Skeletal muscle tissue (tissue), 4 donors: ENCODE data around the gene ZNF543. TPM values are rescaled to one million over a fixed set of nuclear protein-coding genes. Genes with fewer than 3 reads are reported as not detected.

Experiments used
- H3K27ac ChIP-seq: one replicate; pipeline ENCODE4 v1.7.0; 2013; ENCODE audit warnings: mild to moderate bottlenecking, low read depth, low read length, inconsistent platforms
- H3K27me3 ChIP-seq, 3 donors: one replicate each; pipeline ENCODE4 v1.7.0; 2013; ENCODE audit warnings: low read length in 3 of 3; ENCODE audit not compliant: control insufficient read depth in 3 of 3, insufficient read depth in 3 of 3
- H3K36me3 ChIP-seq, 3 donors: one replicate each; pipeline ENCODE4 v1.7.0; 2013; ENCODE audit warnings: low read length in 3 of 3; ENCODE audit not compliant: control insufficient read depth in 3 of 3, insufficient read depth in 3 of 3
- H3K4me1 ChIP-seq, 3 donors: one replicate each; pipeline ENCODE4 v1.7.0; 2013; ENCODE audit warnings: low read length in 3 of 3, mild to moderate bottlenecking in 3 of 3; ENCODE audit not compliant: control insufficient read depth in 3 of 3, insufficient read depth in 3 of 3
- H3K4me3 ChIP-seq, 3 donors: one replicate each; pipeline ENCODE4 v1.7.0; 2013; ENCODE audit warnings: low read length in 3 of 3
- H3K9ac ChIP-seq, 3 donors: one replicate each; pipeline ENCODE4 v1.7.0; 2013; ENCODE audit warnings: low read length in 3 of 3, mild to moderate bottlenecking in 3 of 3, moderate library complexity in 2 of 3, low read depth in 1 of 3
- H3K9me3 ChIP-seq, 3 donors: one replicate each; pipeline ENCODE4 v1.7.0; 2013; ENCODE audit warnings: low read length in 3 of 3; ENCODE audit not compliant: control insufficient read depth in 3 of 3
- total RNA-seq: library from RNA; depleted of rRNA; stranded (reverse); fragments of >200 nt; gene quantifications from one replicate; pipeline ENCODE4 v1.2.3, GENCODE V29; 2014
- donor health status: Osteomylitis.

ZNF543 gene
- total RNA-seq, 1 donor from 2014 or later = 18.8 TPM

- Histone ChIP-seq H3K9me3 (peaks cover 0 to 5% (median 2%) of the 10 kb centered on the region in 3 donors), H3K4me3 (peak within 1 kb of the TSS; percentile 90 to 100 (median 93)), H3K27ac (peak within 1 kb of the TSS; percentile 88), H3K27me3 (no peaks in the 10 kb centered on the region), H3K36me3 (peaks cover 30 to 37% (median 31%) of the 10 kb centered on the region in 3 donors), H3K9ac (peak within 1 kb of the TSS; percentile 97 to 99 (median 99)), H3K4me1 (peaks cover 22 to 32% (median 25%) of the 10 kb centered on the region in 3 donors)
Measured at GRCh38 chr19:57350877-57351805, 30.9 kb downstream of the ZNF543 start, which contains the start of gene ZNF304. Gene ZNF304, plus strand, starts transcription at chr19:57351271. Its CDS starts 394 bp downstream, at chr19:57351665.

GRCh38 chr19:57351867-57352266 lies 31.6 kb downstream of the ZNF543 start:
- Histone ChIP-seq H3K36me3 (peaks cover 37 to 44% (median 38%) of the 10 kb centered on the region in 3 donors), H3K27me3 (no peaks in the 10 kb centered on the region), H3K9me3 (peaks cover 0 to 5% (median 4%) of the 10 kb centered on the region in 3 donors), H3K27ac (peak overlapping the region; percentile 88), H3K4me3 (peak overlapping the region; percentile 90 to 100 (median 93)), H3K9ac (peak overlapping the region; percentile 97 to 99 (median 99)), H3K4me1 (peaks cover 22 to 32% (median 25%) of the 10 kb centered on the region in 3 donors)

GRCh38 chr19:57355916-57356315 lies 35.6 kb downstream of the ZNF543 start:
- H3K9me3 ChIP-seq = peaks cover 0 to 11% (median 8%) of the 10 kb centered on the region in 3 donors
- H3K27ac ChIP-seq = no peak overlapping the region
- H3K4me3 ChIP-seq = peak overlapping the region in 1 of 3 donors; percentile 41
- H3K4me1 ChIP-seq = peaks cover 22 to 43% (median 30%) of the 10 kb centered on the region in 3 donors
- H3K9ac ChIP-seq = no peak overlapping the region
- H3K27me3 ChIP-seq = no peaks in the 10 kb centered on the region
- peaks cover 55 to 64% (median 62%) of the 10 kb centered on the region in 3 donors for H3K36me3 ChIP-seq

- Histone ChIP-seq H3K9ac (no peak overlapping the region), H3K4me1 (peaks cover 15 to 30% (median 21%) of the 10 kb centered on the region in 3 donors), H3K27me3 (no peaks in the 10 kb centered on the region), H3K27ac (no peak overlapping the region), H3K4me3 (no peak overlapping the region), H3K9me3 (peaks cover 0 to 11% (median 8%) of the 10 kb centered on the region in 3 donors), H3K36me3 (peaks cover 55 to 62% (median 56%) of the 10 kb centered on the region in 3 donors)
Measured at GRCh38 chr19:57357406-57357805, 37.1 kb downstream of the ZNF543 start.

- Histone ChIP-seq H3K4me1 (peaks cover 14 to 17% (median 14%) of the 10 kb centered on the region in 3 donors), H3K4me3 (no peak overlapping the region), H3K36me3 (peaks cover 42 to 50% (median 45%) of the 10 kb centered on the region in 3 donors), H3K9me3 (peaks cover 0 to 8% (median 6%) of the 10 kb centered on the region in 3 donors), H3K27ac (no peak overlapping the region), H3K9ac (no peak overlapping the region), H3K27me3 (no peaks in the 10 kb centered on the region)
Measured at GRCh38 chr19:57359300-57359699, 39.0 kb downstream of the ZNF543 start.

- peaks cover 0 to 6% (median 0%) of the 10 kb centered on the region in 3 donors for H3K9me3 ChIP-seq
- H3K27ac ChIP-seq = peak overlapping the region; percentile 93
- peak overlapping the region; percentile 67 to 89 (median 86) for H3K4me3 ChIP-seq
- H3K4me1 ChIP-seq = peaks cover 13 to 16% (median 14%) of the 10 kb centered on the region in 3 donors
- H3K36me3 ChIP-seq = peaks cover 11 to 19% (median 14%) of the 10 kb centered on the region in 3 donors
- H3K9ac ChIP-seq = peak overlapping the region; percentile 69 to 91 (median 88)
- H3K27me3 ChIP-seq = no peaks in the 10 kb centered on the region
Measured at GRCh38 chr19:57362419-57362818, 42.1 kb downstream of the ZNF543 start.

- Histone ChIP-seq H3K27ac (peak within 1 kb of the TSS; percentile 93), H3K27me3 (no peaks in the 10 kb centered on the region), H3K36me3 (peaks cover 5 to 11% (median 8%) of the 10 kb centered on the region in 3 donors), H3K4me1 (peaks cover 16 to 17% (median 17%) of the 10 kb centered on the region in 3 donors), H3K4me3 (peak within 1 kb of the TSS; percentile 67 to 91 (median 90)), H3K9me3 (peaks cover 0 to 6% (median 0%) of the 10 kb centered on the region in 3 donors), H3K9ac (peak within 1 kb of the TSS; percentile 69 to 92 (median 91))
Measured at GRCh38 chr19:57362997-57363687, 42.9 kb downstream of the ZNF543 start, which contains the start of the genes TRAPPC2B and ZNF547. Gene TRAPPC2B, plus strand, starts transcription at chr19:57363551. Its CDS starts 1,283 bp downstream, at chr19:57364834. Gene ZNF547, plus strand, starts transcription at chr19:57363551. Its CDS starts 5,005 bp downstream, at chr19:57368556.

- Histone ChIP-seq H3K9me3 (peaks cover 0 to 2% (median 0%) of the 10 kb centered on the region in 3 donors), H3K9ac (peak overlapping the region; percentile 64 to 92 (median 91)), H3K36me3 (peaks cover 2 to 6% (median 2%) of the 10 kb centered on the region in 3 donors), H3K4me3 (peak overlapping the region; percentile 67 to 91 (median 90)), H3K27ac (peak overlapping the region; percentile 93), H3K27me3 (no peaks in the 10 kb centered on the region), H3K4me1 (peaks cover 10 to 14% (median 12%) of the 10 kb centered on the region in 3 donors)
Measured at GRCh38 chr19:57363688-57364181, 43.5 kb downstream of the ZNF543 start.

- H3K9ac ChIP-seq = no peak overlapping the region
- H3K27me3 ChIP-seq = no peaks in the 10 kb centered on the region
- peaks cover 0 to 6% (median 6%) of the 10 kb centered on the region in 3 donors for H3K36me3 ChIP-seq
- peak overlapping the region; percentile 21 for H3K27ac ChIP-seq
- no peak overlapping the region for H3K4me3 ChIP-seq
- peaks cover 6 to 14% (median 12%) of the 10 kb centered on the region in 3 donors for H3K4me1 ChIP-seq
- no peaks in the 10 kb centered on the region for H3K9me3 ChIP-seq
Measured at GRCh38 chr19:57366776-57367175, 46.5 kb downstream of the ZNF543 start.
